Tongue (tissue), 2 donors: ENCODE measurements around the gene DPEP2NB. TPM values are rescaled to one million over a fixed set of nuclear protein-coding genes. Genes with fewer than 3 reads are reported as not detected.

Source experiments
- small RNA-seq: library from RNA; depleted of rRNA; stranded (forward); fragments of <200 nt; gene quantifications from one replicate; pipeline ENCODE3, GENCODE V24; 2014; ENCODE audit warnings: low replicate concordance
- total RNA-seq: library from RNA; depleted of rRNA; stranded (reverse); fragments of >200 nt; gene quantifications from one replicate; pipeline ENCODE4 v1.2.3, GENCODE V29; 2014

DPEP2NB gene
- total RNA-seq, 1 donor from 2014 or later: not detected

Small RNA genes lying within 50 kb of the gene (small RNA-seq; reads per million reads assigned to genes)
- gene RNU6-359P: not detected

Other genes with a start within 250 kb of the DPEP2NB start
- 10.5 TPM for gene RANBP10, start 209.4 kb downstream of the DPEP2NB start, total RNA-seq
- gene TSNAXIP1, start 209.0 kb downstream of the DPEP2NB start, total RNA-seq: 1.1 TPM
- 50.7 TPM for gene THAP11, start 173.6 kb downstream of the DPEP2NB start, total RNA-seq
- gene NUTF2, start 169.0 kb downstream of the DPEP2NB start, total RNA-seq: 124 TPM
- 20.8 TPM for gene CENPT, start 168.2 kb downstream of the DPEP2NB start, total RNA-seq
- gene EDC4, start 142.9 kb downstream of the DPEP2NB start, total RNA-seq: 67.6 TPM
- gene NRN1L, start 131.0 kb downstream of the DPEP2NB start, total RNA-seq: not detected
- 18.9 TPM for gene PSKH1, start 122.7 kb downstream of the DPEP2NB start, total RNA-seq
- 0.51 TPM for gene CTRL, start 84.0 kb downstream of the DPEP2NB start, total RNA-seq
- gene PSMB10, start 79.1 kb downstream of the DPEP2NB start, total RNA-seq: 50.2 TPM
- 7.3 TPM for gene LCAT, start 71.8 kb downstream of the DPEP2NB start, total RNA-seq
- 70.4 TPM for gene SLC12A4, start 47.3 kb downstream of the DPEP2NB start, total RNA-seq
- not detected for gene DPEP3, start 35.4 kb downstream of the DPEP2NB start, total RNA-seq
- 12.1 TPM for gene DPEP2, start 16.4 kb downstream of the DPEP2NB start, total RNA-seq
- 9.7 TPM for gene DDX28, start 7.3 kb upstream of the DPEP2NB start, total RNA-seq
- 13.7 TPM for gene DUS2, start 7.4 kb upstream of the DPEP2NB start, total RNA-seq
- 30.9 TPM for gene NFATC3, start 69.5 kb upstream of the DPEP2NB start, total RNA-seq
- gene ESRP2, start 220.2 kb upstream of the DPEP2NB start, total RNA-seq: 8.7 TPM
- gene PLA2G15, start 229.5 kb upstream of the DPEP2NB start, total RNA-seq: 31.2 TPM
- 10.8 TPM for gene SLC7A6, start 248.6 kb upstream of the DPEP2NB start, total RNA-seq